HepG2 (cell line): Measurements from ENCODE around the gene TFEB. TPM values are rescaled to one million over a fixed set of nuclear protein-coding genes. Genes with fewer than 3 reads are reported as not detected.

ENCODE experiments used
- ATAC-seq: fragments of 200-7000 bp; cut with Tn5 transposase; 3 replicates; pipeline ENCODE4 v1.9.1; 2020; ENCODE audit warnings: mild to moderate bottlenecking, moderate library complexity
- BruUV-seq: library from RNA; stranded (reverse); fragments of 400-500 nt; replicated peaks from 2 replicates; lab custom pipeline; 2021; lab: Mats Ljungman, UMichigan
- CTCF ChIA-PET: fragments of 300-600 bp; formaldehyde crosslinking; extraction: SDS; loops from one replicate; lab custom pipeline; 2021; ENCODE audit warnings: low total read pairs, inconsistent platforms, low intra/inter-chr PET ratio; lab: Yijun Ruan, JAX
- POLR2A ChIA-PET: fragments of 350-600 bp; sonication (Branson Sonifier 250); formaldehyde crosslinking; loops from one replicate; lab custom pipeline; 2020; ENCODE audit warnings: antibody characterized with exemption, inconsistent platforms; lab: Yijun Ruan, JAX
- DNase-seq: peaks from one replicate; pipeline ENCODE4 v3.0.0-alpha.2; 2015; ENCODE audit warnings: low spot score
- FAIRE-seq: peaks from 3 replicates; lab custom pipeline; 2011; peaks lifted over from hg19 to GRCh38; lab: Jason Lieb, UNC
- H2AFZ ChIP-seq: one replicate; pipeline ENCODE4 v1.6.1; 2011; ENCODE audit warnings: low read length, inconsistent platforms
- H3K27ac ChIP-seq: fragments of 300-600 bp; 3 replicates; pipeline ENCODE4 v1.8.0; 2011; ENCODE audit warnings: mixed run types, mild to moderate bottlenecking, mixed read lengths, low read length, inconsistent platforms; ENCODE audit not compliant: insufficient read depth; ENCODE audit errors: extremely low read length
- H3K27me3 ChIP-seq, 2 experiments: fragments of 200-600 bp in 1 of 2; 2 replicates in 1 of 2; 3 replicates in 1 of 2; pipeline versions ENCODE4 v1.6.0 to v1.8.0; 2011; ENCODE audit warnings: low read length in 2 of 2, mild to moderate bottlenecking in 2 of 2, moderate library complexity in 2 of 2, inconsistent platforms in 1 of 2; ENCODE audit not compliant: insufficient read depth in 2 of 2, control insufficient read depth in 1 of 2
- H3K36me3 ChIP-seq, 2 experiments: fragments of 200-600 bp in 1 of 2; replicated peaks in 1 of 2; 2 replicates in 1 of 2; 3 replicates in 1 of 2; pipeline versions ENCODE4 v1.5.1 to v1.8.0; 2011; ENCODE audit warnings: low read length in 2 of 2, inconsistent platforms in 1 of 2; ENCODE audit not compliant: insufficient read depth in 2 of 2, control insufficient read depth in 1 of 2
- H3K4me1 ChIP-seq: 2 replicates; pipeline ENCODE4 v1.5.1; 2012; ENCODE audit warnings: low read length, inconsistent platforms; ENCODE audit not compliant: insufficient read depth
- H3K4me2 ChIP-seq: 2 replicates; pipeline ENCODE4 v1.6.0; 2011; ENCODE audit warnings: low read depth, low read length, inconsistent platforms
- H3K4me3 ChIP-seq, 3 experiments: fragments of 200-600 bp in 1 of 3; sonication (generic), shearing (Covaris generic) in 1 of 3; replicated peaks in 1 of 3; 2 replicates each; pipeline ENCODE4 v1.5.1; 2011 to 2016; ENCODE audit warnings: low read length in 3 of 3, inconsistent platforms in 2 of 3, low read depth in 2 of 3, mild to moderate bottlenecking in 2 of 3, control low read depth in 1 of 3, mixed read lengths in 1 of 3; ENCODE audit not compliant: insufficient read depth in 1 of 3
- H3K79me2 ChIP-seq: one replicate; pipeline ENCODE4 v1.6.1; 2011; ENCODE audit warnings: low read length, inconsistent platforms; ENCODE audit not compliant: insufficient read depth
- H3K9ac ChIP-seq: 2 replicates; pipeline ENCODE4 v1.6.0; 2011; ENCODE audit warnings: mild to moderate bottlenecking, low read depth, low read length, inconsistent platforms; ENCODE audit not compliant: insufficient read depth
- H3K9me3 ChIP-seq: 2 replicates; pipeline ENCODE4 v1.5.1; 2012; ENCODE audit warnings: mild to moderate bottlenecking, low read length
- H4K20me1 ChIP-seq: 2 replicates; pipeline ENCODE4 v1.6.0; 2011; ENCODE audit warnings: inconsistent platforms, mild to moderate bottlenecking, low read length, moderate library complexity; ENCODE audit not compliant: insufficient read depth
- CEBPB ChIP-seq: IDR thresholded peaks from 2 replicates; pipeline ENCODE4 v1.6.1; 2011; ENCODE audit warnings: low read depth, low read length, improper control_type of control experiment, borderline replicate concordance
- IKZF1 ChIP-seq: fragments of 450-650 bp; IDR thresholded peaks from 2 replicates; pipeline ENCODE4 v1.7.1; 2016
- MZF1 ChIP-seq: sonication (generic); formaldehyde crosslinking; IDR thresholded peaks from 2 replicates; pipeline ENCODE4 v1.8.1; 2023; ENCODE audit warnings: mild to moderate bottlenecking, missing genetic modification reagents, borderline replicate concordance
- ZNF724P ChIP-seq: sonication (generic); formaldehyde crosslinking; IDR thresholded peaks from 2 replicates; pipeline ENCODE4 v1.8.0; 2022; ENCODE audit warnings: missing genetic modification reagents, borderline replicate concordance
- WGBS: methylation state at CpG from one replicate; pipeline ENCODE4 v1.1.6; 2017; ENCODE audit warnings: low lambda C conversion rate; 5-methylcytosine and 5-hydroxymethylcytosine counted together
- in situ Hi-C: cut with HindIII; loops from 2 replicates; pipeline ENCODE4 v1.10.0; 2017; ENCODE audit warnings: low pct_unique_long_range_greater_than_20kb; ENCODE audit not compliant: extremely low pct_ligation_motif_present
- intact Hi-C: fragments of 100-400 bp; cut with micrococcal nuclease; formaldehyde crosslinking; loops from one replicate; pipeline ENCODE4 v1.10.0; 2022; ENCODE audit not compliant: unreplicated experiment
- polyA plus RNA-seq, 8 experiments: library from polyadenylated mRNA; depleted of rRNA in 3 of 8; stranded (reverse) in 7 of 8; unstranded in 1 of 8; fragments of >200 nt; fragmentation: Illumina TruSeq in 4 of 8; extraction: Trizol in 4 of 8; gene quantifications; 2 replicates each; pipeline versions ENCODE4 v1.2.1 to v1.2.3, GENCODE V29; 2011 to 2016; ENCODE audit warnings: low read depth in 4 of 8, missing spikeins in 1 of 8, mixed read lengths in 1 of 8; ENCODE audit not compliant: insufficient read depth in 1 of 8
- total RNA-seq, 5 experiments: library from RNA; depleted of rRNA; stranded (reverse); fragments of >200 nt; fragmentation: Illumina TruSeq; extraction: Trizol; gene quantifications; 2 replicates each; pipeline ENCODE4 v1.2.3, GENCODE V29; 2016; ENCODE audit warnings: low read depth in 1 of 5
- TF ChIP-seq, protein P1 (sequence below): sonication (generic); formaldehyde crosslinking; IDR thresholded peaks from 2 replicates; pipeline ENCODE4 v1.4.0; 2020; ENCODE audit warnings: missing genetic modification reagents, borderline replicate concordance
- TF ChIP-seq, protein P2 (sequence below): sonication (generic); formaldehyde crosslinking; IDR thresholded peaks from 2 replicates; pipeline ENCODE4 v1.5.1; 2020; ENCODE audit warnings: missing genetic modification reagents, mild to moderate bottlenecking, borderline replicate concordance

Gene TFEB
- total and polyA plus RNA-seq, 2 of the 13 experiments (the other 11 are each of a cell fraction or from before 2014, with no cell fraction given) = 13.3 to 18.7 TPM

- intact Hi-C loops = no loop called here
- Histone ChIP-seq H3K79me2 (no peaks in the 10 kb centered on the region), H4K20me1 (no peaks in the 10 kb centered on the region), H3K9me3 (no peaks in the 10 kb centered on the region), H3K4me2 (no peak overlapping the region), H3K9ac (no peak overlapping the region), H3K27me3 (peaks cover 2 to 36% of the 10 kb centered on the region in 2 experiments; a peak in 3 of 5 replicates), H3K36me3 (no peaks in the 10 kb centered on the region), H3K27ac (no peak overlapping the region), H3K4me1 (peaks cover 6% of the 10 kb centered on the region), H3K4me3 (no peak overlapping the region), H2AFZ (no peak overlapping the region)
- 16% methylated on average over 5 of the region's 5 CpGs for WGBS
- TF ChIP-seq CEBPB (no peak), ZNF724P (CRISPR knock-in tag) (no peak), MZF1 (CRISPR knock-in tag) (no peak), IKZF1 (no peak)
- TF ChIP-seq, protein P1, sequence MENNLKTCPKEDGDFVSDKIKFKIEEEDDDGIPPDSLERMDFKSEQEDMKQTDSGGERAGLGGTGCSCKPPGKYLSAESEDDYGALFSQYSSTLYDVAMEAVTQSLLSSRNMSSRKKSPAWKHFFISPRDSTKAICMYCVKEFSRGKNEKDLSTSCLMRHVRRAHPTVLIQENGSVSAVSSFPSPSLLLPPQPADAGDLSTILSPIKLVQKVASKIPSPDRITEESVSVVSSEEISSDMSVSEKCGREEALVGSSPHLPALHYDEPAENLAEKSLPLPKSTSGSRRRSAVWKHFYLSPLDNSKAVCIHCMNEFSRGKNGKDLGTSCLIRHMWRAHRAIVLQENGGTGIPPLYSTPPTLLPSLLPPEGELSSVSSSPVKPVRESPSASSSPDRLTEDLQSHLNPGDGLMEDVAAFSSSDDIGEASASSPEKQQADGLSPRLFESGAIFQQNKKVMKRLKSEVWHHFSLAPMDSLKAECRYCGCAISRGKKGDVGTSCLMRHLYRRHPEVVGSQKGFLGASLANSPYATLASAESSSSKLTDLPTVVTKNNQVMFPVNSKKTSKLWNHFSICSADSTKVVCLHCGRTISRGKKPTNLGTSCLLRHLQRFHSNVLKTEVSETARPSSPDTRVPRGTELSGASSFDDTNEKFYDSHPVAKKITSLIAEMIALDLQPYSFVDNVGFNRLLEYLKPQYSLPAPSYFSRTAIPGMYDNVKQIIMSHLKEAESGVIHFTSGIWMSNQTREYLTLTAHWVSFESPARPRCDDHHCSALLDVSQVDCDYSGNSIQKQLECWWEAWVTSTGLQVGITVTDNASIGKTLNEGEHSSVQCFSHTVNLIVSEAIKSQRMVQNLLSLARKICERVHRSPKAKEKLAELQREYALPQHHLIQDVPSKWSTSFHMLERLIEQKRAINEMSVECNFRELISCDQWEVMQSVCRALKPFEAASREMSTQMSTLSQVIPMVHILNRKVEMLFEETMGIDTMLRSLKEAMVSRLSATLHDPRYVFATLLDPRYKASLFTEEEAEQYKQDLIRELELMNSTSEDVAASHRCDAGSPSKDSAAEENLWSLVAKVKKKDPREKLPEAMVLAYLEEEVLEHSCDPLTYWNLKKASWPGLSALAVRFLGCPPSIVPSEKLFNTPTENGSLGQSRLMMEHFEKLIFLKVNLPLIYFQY = no peak
- TF ChIP-seq, protein P2, sequence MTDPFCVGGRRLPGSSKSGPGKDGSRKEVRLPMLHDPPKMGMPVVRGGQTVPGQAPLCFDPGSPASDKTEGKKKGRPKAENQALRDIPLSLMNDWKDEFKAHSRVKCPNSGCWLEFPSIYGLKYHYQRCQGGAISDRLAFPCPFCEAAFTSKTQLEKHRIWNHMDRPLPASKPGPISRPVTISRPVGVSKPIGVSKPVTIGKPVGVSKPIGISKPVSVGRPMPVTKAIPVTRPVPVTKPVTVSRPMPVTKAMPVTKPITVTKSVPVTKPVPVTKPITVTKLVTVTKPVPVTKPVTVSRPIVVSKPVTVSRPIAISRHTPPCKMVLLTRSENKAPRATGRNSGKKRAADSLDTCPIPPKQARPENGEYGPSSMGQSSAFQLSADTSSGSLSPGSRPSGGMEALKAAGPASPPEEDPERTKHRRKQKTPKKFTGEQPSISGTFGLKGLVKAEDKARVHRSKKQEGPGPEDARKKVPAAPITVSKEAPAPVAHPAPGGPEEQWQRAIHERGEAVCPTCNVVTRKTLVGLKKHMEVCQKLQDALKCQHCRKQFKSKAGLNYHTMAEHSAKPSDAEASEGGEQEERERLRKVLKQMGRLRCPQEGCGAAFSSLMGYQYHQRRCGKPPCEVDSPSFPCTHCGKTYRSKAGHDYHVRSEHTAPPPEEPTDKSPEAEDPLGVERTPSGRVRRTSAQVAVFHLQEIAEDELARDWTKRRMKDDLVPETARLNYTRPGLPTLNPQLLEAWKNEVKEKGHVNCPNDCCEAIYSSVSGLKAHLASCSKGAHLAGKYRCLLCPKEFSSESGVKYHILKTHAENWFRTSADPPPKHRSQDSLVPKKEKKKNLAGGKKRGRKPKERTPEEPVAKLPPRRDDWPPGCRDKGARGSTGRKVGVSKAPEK (CRISPR knock-in tag) = no peak
- ChIA-PET CTCF (no interaction called here), POLR2A (no interaction called here)
- FAIRE-seq (no peak), DNase-seq (no peak), ATAC-seq (no peak)
- in situ Hi-C loops = no loop called here
- BruUV-seq = no TSS peak
Measured at GRCh38 chr6:41664271-41664670, 71.1 kb downstream of the TFEB start.
